ENCODE measurements around the gene CRTAC1.

The CRTAC1 gene

GRCh38 chr10:97922022-97922758, 108.2 kb downstream of the CRTAC1 start:
- peak; percentile 42 for DNase-seq

- no peak for DNase-seq
Measured at GRCh38 chr10:97921581-97922021, 108.8 kb downstream of the CRTAC1 start.

- no peak for DNase-seq
Measured at GRCh38 chr10:97920865-97921264, 109.6 kb downstream of the CRTAC1 start.

- DNase-seq = no peak
Measured at GRCh38 chr10:97919012-97919411, 111.4 kb downstream of the CRTAC1 start.

- DNase-seq = no peak
Measured at GRCh38 chr10:97916586-97916985, 113.8 kb downstream of the CRTAC1 start.

- peak; percentile 52 for DNase-seq
Measured at GRCh38 chr10:97915346-97916131, 114.9 kb downstream of the CRTAC1 start.

GRCh38 chr10:97914837-97915211, 115.6 kb downstream of the CRTAC1 start:
- DNase-seq = peak; percentile 62

GRCh38 chr10:97914171-97914836, 116.1 kb downstream of the CRTAC1 start:
- no peak for DNase-seq

- DNase-seq = no peak
Measured at GRCh38 chr10:97913614-97914013, 116.8 kb downstream of the CRTAC1 start.

- no peak for DNase-seq
Measured at GRCh38 chr10:97913193-97913592, 117.2 kb downstream of the CRTAC1 start.

- DNase-seq = peak; percentile 80
Measured at GRCh38 chr10:97911217-97911616, 119.2 kb downstream of the CRTAC1 start.

- no peak for DNase-seq
Measured at GRCh38 chr10:97910661-97911060, 119.8 kb downstream of the CRTAC1 start.

- no peak for DNase-seq
Measured at GRCh38 chr10:97907830-97908229, 122.6 kb downstream of the CRTAC1 start.

GRCh38 chr10:97907211-97907610, 123.2 kb downstream of the CRTAC1 start:
- DNase-seq = no peak

GRCh38 chr10:97905276-97905675, 125.1 kb downstream of the CRTAC1 start:
- DNase-seq = no peak

- DNase-seq = no peak
Measured at GRCh38 chr10:97904576-97904975, 125.8 kb downstream of the CRTAC1 start.

- no peak for DNase-seq
Measured at GRCh38 chr10:97904018-97904381, 126.4 kb downstream of the CRTAC1 start.

GRCh38 chr10:97903128-97904017, 127.0 kb downstream of the CRTAC1 start:
- peak; percentile 38 for DNase-seq

- DNase-seq = no peak
Measured at GRCh38 chr10:97901381-97901780, 129.0 kb downstream of the CRTAC1 start.

- DNase-seq = no peak
Measured at GRCh38 chr10:97898429-97898828, 132.0 kb downstream of the CRTAC1 start.

GRCh38 chr10:97896756-97897358, 133.6 kb downstream of the CRTAC1 start:
- no peak for DNase-seq

- no peak for DNase-seq
Measured at GRCh38 chr10:97895915-97896314, 134.5 kb downstream of the CRTAC1 start.
